WTC11 (cell line): ENCODE measurements around the gene DOK5. TPM values are rescaled to one million over a fixed set of nuclear protein-coding genes. Genes with fewer than 3 reads are reported as not detected.
A peak's percentile ranks its signal among the peaks of the same experiment; 100 is the strongest.

Source experiments
- ATAC-seq: fragments of 200-7000 bp; cut with Tn5 transposase; 2 replicates; pipeline ENCODE4 v1.10.0; 2021; ENCODE audit warnings: mild to moderate bottlenecking, moderate library complexity
- CTCF ChIA-PET: fragments of 300-600 bp; sonication (Branson Sonifier 250); formaldehyde crosslinking; loops from one replicate; lab custom pipeline; 2021; ENCODE audit warnings: antibody characterized with exemption; lab: Charles Lee
- POLR2A ChIA-PET: fragments of 350-600 bp; sonication (Branson Sonifier 250); formaldehyde crosslinking; loops from one replicate; lab custom pipeline; 2021; ENCODE audit warnings: antibody characterized with exemption; lab: Charles Lee
- DNase-seq: peaks from one replicate; pipeline ENCODE4 v3.0.0; 2021; ENCODE audit warnings: low spot score
- H3K27ac Mint-ChIP-seq: 2 replicates; pipeline ENCODE4 v1.8.0; 2021; ENCODE audit warnings: mixed read lengths
- H3K27me3 Mint-ChIP-seq: 2 replicates; pipeline ENCODE4 v1.8.0; 2021; ENCODE audit warnings: low read depth, mild to moderate bottlenecking, moderate library complexity, mixed read lengths
- H3K36me3 Mint-ChIP-seq: 2 replicates; pipeline ENCODE4 v1.8.0; 2021; ENCODE audit warnings: mixed read lengths
- H3K4me1 Mint-ChIP-seq: 2 replicates; pipeline ENCODE4 v1.8.0; 2022; ENCODE audit warnings: mixed read lengths
- H3K4me3 Mint-ChIP-seq: 2 replicates; pipeline ENCODE4 v1.8.0; 2021; ENCODE audit warnings: mild to moderate bottlenecking, moderate library complexity, mixed read lengths
- H3K9me3 Mint-ChIP-seq: 2 replicates; pipeline ENCODE4 v1.8.0; 2021; ENCODE audit warnings: mixed read lengths
- ARID4B ChIP-seq: sonication (generic); formaldehyde crosslinking; IDR thresholded peaks from 2 replicates; pipeline ENCODE4 v1.8.0; 2023; ENCODE audit warnings: missing genetic modification reagents, mild to moderate bottlenecking, borderline replicate concordance
- EMX1 ChIP-seq: fragments of 250-450 bp; sonication (Bioruptor Pico); IDR thresholded peaks from 2 replicates; pipeline ENCODE4 v1.8.0; 2021; ENCODE audit warnings: mild to moderate bottlenecking
- FOXP1 ChIP-seq: sonication (generic); formaldehyde crosslinking; IDR thresholded peaks from 2 replicates; pipeline ENCODE4 v1.8.0; 2022; ENCODE audit warnings: missing genetic modification reagents, mild to moderate bottlenecking, moderate library complexity, borderline replicate concordance
- JUN ChIP-seq: sonication (generic); formaldehyde crosslinking; IDR thresholded peaks from 2 replicates; pipeline ENCODE4 v1.8.0; 2023; ENCODE audit warnings: mild to moderate bottlenecking, missing genetic modification reagents
- RORB ChIP-seq: fragments of 250-450 bp; sonication (Bioruptor Pico); IDR thresholded peaks from 2 replicates; pipeline ENCODE4 v1.9.0; 2021; ENCODE audit warnings: mild to moderate bottlenecking
- SMAD3 ChIP-seq: sonication (generic); formaldehyde crosslinking; IDR thresholded peaks from 2 replicates; pipeline ENCODE4 v1.8.0; 2022; ENCODE audit warnings: missing genetic modification reagents, mild to moderate bottlenecking, borderline replicate concordance
- TEAD1 ChIP-seq: sonication (generic); formaldehyde crosslinking; IDR thresholded peaks from 2 replicates; pipeline ENCODE4 v1.8.0; 2022; ENCODE audit warnings: mild to moderate bottlenecking, missing genetic modification reagents
- TEAD4 ChIP-seq: sonication (generic); formaldehyde crosslinking; IDR thresholded peaks from 2 replicates; pipeline ENCODE4 v1.8.0; 2022; ENCODE audit warnings: mild to moderate bottlenecking, missing genetic modification reagents
- TP53 ChIP-seq: sonication (generic); formaldehyde crosslinking; IDR thresholded peaks from 2 replicates; pipeline ENCODE4 v1.8.1; 2023; ENCODE audit warnings: mild to moderate bottlenecking, missing genetic modification reagents
- ZBTB21 ChIP-seq: sonication (generic); formaldehyde crosslinking; IDR thresholded peaks from 2 replicates; pipeline ENCODE4 v1.8.1; 2023; ENCODE audit warnings: mild to moderate bottlenecking, missing genetic modification reagents, borderline replicate concordance
- ZBTB43 ChIP-seq: sonication (generic); formaldehyde crosslinking; IDR thresholded peaks from 2 replicates; pipeline ENCODE4 v1.8.1; 2023; ENCODE audit warnings: mild to moderate bottlenecking, missing genetic modification reagents
- ZNF121 ChIP-seq: sonication (generic); formaldehyde crosslinking; IDR thresholded peaks from 2 replicates; pipeline ENCODE4 v1.8.0; 2023; ENCODE audit warnings: missing genetic modification reagents
- ZNF232 ChIP-seq: sonication (generic); formaldehyde crosslinking; IDR thresholded peaks from 2 replicates; pipeline ENCODE4 v1.8.0; 2022; ENCODE audit warnings: mild to moderate bottlenecking, missing genetic modification reagents
- ZNF416 ChIP-seq: fragments of 250-450 bp; sonication (Bioruptor Pico); IDR thresholded peaks from 2 replicates; pipeline ENCODE4 v1.9.0; 2021; ENCODE audit warnings: mild to moderate bottlenecking, inconsistent platforms
- ZNF423 ChIP-seq: fragments of 250-450 bp; sonication (Bioruptor Pico); IDR thresholded peaks from 2 replicates; pipeline ENCODE4 v2.1.2; 2022; ENCODE audit warnings: mild to moderate bottlenecking, moderate library complexity
- total RNA-seq: library from RNA; stranded (reverse); gene quantifications from 3 replicates; pipeline ENCODE4 v1.2.3, GENCODE V29; 2021

Gene DOK5
- total RNA-seq, 1 experiment from 2014 or later, result 10.1 TPM

GRCh38 chr20:54456423-54456822, 19.0 kb upstream of the DOK5 start:
- no peak overlapping the region for H3K4me3 Mint-ChIP-seq
- ATAC-seq (no peak), DNase-seq (no peak)
- TF ChIP-seq SMAD3 (CRISPR knock-in tag) (no peak), FOXP1 (no peak), ARID4B (CRISPR knock-in tag) (no peak), TEAD1 (CRISPR knock-in tag) (no peak), TP53 (CRISPR knock-in tag) (no peak), ZBTB43 (CRISPR knock-in tag) (no peak), ZNF232 (CRISPR knock-in tag) (no peak)
- TF ChIP-seq, all 79 proteins: peak for 0
- Mint-ChIP-seq H3K4me1 (peaks cover 23% of the 10 kb centered on the region), H3K27ac (no peak overlapping the region), H3K9me3 (peaks cover 19% of the 10 kb centered on the region), H3K36me3 (peaks cover 8% of the 10 kb centered on the region), H3K27me3 (peaks cover 2% of the 10 kb centered on the region)
- CTCF ChIA-PET, result interaction anchor here (0.6 to 1.4 kb wide), 12 partner anchors 9 to 277 kb away, joined by 3 to 7 read pairs (median 3); no protein-coding TSS in a partner anchor
- POLR2A ChIA-PET, result no interaction called here

- DNase-seq (no peak), ATAC-seq (peak; percentile 51)
- Mint-ChIP-seq H3K36me3 (peaks cover 8% of the 10 kb centered on the region), H3K4me1 (peaks cover 22% of the 10 kb centered on the region), H3K27me3 (peaks cover 2% of the 10 kb centered on the region), H3K27ac (no peak overlapping the region), H3K9me3 (peaks cover 19% of the 10 kb centered on the region), H3K4me3 (no peak overlapping the region)
- CTCF ChIA-PET, result interaction anchor here (0.6 to 1.4 kb wide), 12 partner anchors 10 to 278 kb away, joined by 3 to 7 read pairs (median 3); no protein-coding TSS in a partner anchor
- TF ChIP-seq ZBTB21, result no peak
- POLR2A ChIA-PET, result no interaction called here
Observed at GRCh38 chr20:54456961-54457360, 18.4 kb upstream of the DOK5 start.

- TF ChIP-seq ZNF416 (no peak), TEAD4 (CRISPR knock-in tag) (no peak), TP53 (CRISPR knock-in tag) (no peak), RORB (CRISPR knock-in tag) (no peak), ZNF423 (CRISPR knock-in tag) (no peak)
- H3K4me3 Mint-ChIP-seq, result no peak overlapping the region
- no peaks in the 10 kb centered on the region; the same call in 1 of the 2 replicates for H3K27me3 Mint-ChIP-seq
- peaks cover 1% of the 10 kb centered on the region; the same call in 1 of the 2 replicates for H3K36me3 Mint-ChIP-seq
- POLR2A ChIA-PET, result no interaction called here
- ATAC-seq (no peak), DNase-seq (no peak)
- CTCF ChIA-PET, result no interaction called here
- no peak overlapping the region for H3K27ac Mint-ChIP-seq
- peaks cover 8% of the 10 kb centered on the region for H3K9me3 Mint-ChIP-seq
- H3K4me1 Mint-ChIP-seq, result peaks cover 21% of the 10 kb centered on the region
Observed at GRCh38 chr20:54458219-54458618, 17.2 kb upstream of the DOK5 start.

GRCh38 chr20:54459279-54459678, 16.1 kb upstream of the DOK5 start:
- H3K4me1 Mint-ChIP-seq, result peaks cover 11% of the 10 kb centered on the region
- no peak for ATAC-seq
- H3K27ac Mint-ChIP-seq, result no peak overlapping the region
- no peak overlapping the region for H3K4me3 Mint-ChIP-seq
- TF ChIP-seq JUN (CRISPR knock-in tag), result no peak
- TF ChIP-seq EMX1 (CRISPR knock-in tag), result no peak
- no peak for TF ChIP-seq ZNF121 (CRISPR knock-in tag)
- peaks cover 5% of the 10 kb centered on the region; the same call in 1 of the 2 replicates for H3K9me3 Mint-ChIP-seq
- no peaks in the 10 kb centered on the region; the same call in 1 of the 2 replicates for H3K36me3 Mint-ChIP-seq
- H3K27me3 Mint-ChIP-seq, result no peaks in the 10 kb centered on the region
- no peak for DNase-seq
- POLR2A ChIA-PET, result no interaction called here
- CTCF ChIA-PET, result no interaction called here
